Measurements from ENCODE around the gene METTL23. TPM values are rescaled to one million over a fixed set of nuclear protein-coding genes. Genes with fewer than 3 reads are reported as not detected.

Gene METTL23
- total RNA-seq, 1 donor: 25.7 TPM

GRCh38 chr17:76683921-76684745, 42.5 kb upstream of the METTL23 start:
- peaks cover 29% of the 10 kb centered on the region for H3K4me1 ChIP-seq (ENCODE audit: insufficient read depth, low read length)
- H3K9me3 ChIP-seq (ENCODE audit: low read depth, low read length): no peaks in the 10 kb centered on the region
- no peak overlapping the region for H3K4me3 ChIP-seq (ENCODE audit: insufficient read depth, low read length)
- DNase-seq (ENCODE audit: insufficient read length, low spot score, missing footprints): no peak
- no peaks in the 10 kb centered on the region for H3K27me3 ChIP-seq (ENCODE audit: insufficient read depth, low read length)
- no peak overlapping the region for H3K4me2 ChIP-seq (ENCODE audit: insufficient read depth, low read length)
- H3K27ac ChIP-seq (ENCODE audit: low read depth, low read length): no peak overlapping the region
- peaks cover 73% of the 10 kb centered on the region for H3K36me3 ChIP-seq (ENCODE audit: insufficient read depth, low read length)
- no peak for TF ChIP-seq CTCF (IDR thresholded peaks at IDR 0.05; ENCODE audit: extremely low read depth, low read depth, low read length)
- no peak overlapping the region for H2AFZ ChIP-seq (ENCODE audit: low read length)
- peaks cover 41% of the 10 kb centered on the region for H3K79me2 ChIP-seq (ENCODE audit: insufficient read depth, low read length)
- peaks cover 62% of the 10 kb centered on the region for H4K20me1 ChIP-seq (ENCODE audit: insufficient read depth, low read length)

- Histone ChIP-seq H3K4me3 (ENCODE audit: insufficient read depth, low read length) (no peak overlapping the region), H3K36me3 (ENCODE audit: insufficient read depth, low read length) (peaks cover 74% of the 10 kb centered on the region), H3K27me3 (ENCODE audit: insufficient read depth, low read length) (no peaks in the 10 kb centered on the region), H4K20me1 (ENCODE audit: insufficient read depth, low read length) (peaks cover 67% of the 10 kb centered on the region), H3K4me1 (ENCODE audit: insufficient read depth, low read length) (peaks cover 34% of the 10 kb centered on the region), H3K9me3 (ENCODE audit: low read depth, low read length) (no peaks in the 10 kb centered on the region), H3K4me2 (ENCODE audit: insufficient read depth, low read length) (no peak overlapping the region), H3K27ac (ENCODE audit: low read depth, low read length) (no peak overlapping the region), H3K79me2 (ENCODE audit: insufficient read depth, low read length) (peaks cover 47% of the 10 kb centered on the region), H2AFZ (ENCODE audit: low read length) (no peak overlapping the region)
- TF ChIP-seq CTCF (IDR thresholded peaks at IDR 0.05; ENCODE audit: extremely low read depth, low read depth, low read length): no peak
- DNase-seq (ENCODE audit: insufficient read length, low spot score, missing footprints): no peak
Observed at GRCh38 chr17:76684756-76685155, 41.9 kb upstream of the METTL23 start.

GRCh38 chr17:76685366-76685765, 41.3 kb upstream of the METTL23 start:
- no peaks in the 10 kb centered on the region for H3K27me3 ChIP-seq (ENCODE audit: insufficient read depth, low read length)
- H3K4me3 ChIP-seq (ENCODE audit: insufficient read depth, low read length): no peak overlapping the region
- peaks cover 34% of the 10 kb centered on the region for H3K4me1 ChIP-seq (ENCODE audit: insufficient read depth, low read length)
- no peak overlapping the region for H3K4me2 ChIP-seq (ENCODE audit: insufficient read depth, low read length)
- H3K9me3 ChIP-seq (ENCODE audit: low read depth, low read length): no peaks in the 10 kb centered on the region
- no peak overlapping the region for H3K27ac ChIP-seq (ENCODE audit: low read depth, low read length)
- no peak for TF ChIP-seq CTCF (IDR thresholded peaks at IDR 0.05; ENCODE audit: extremely low read depth, low read depth, low read length)
- H3K36me3 ChIP-seq (ENCODE audit: insufficient read depth, low read length): peaks cover 71% of the 10 kb centered on the region
- H4K20me1 ChIP-seq (ENCODE audit: insufficient read depth, low read length): peaks cover 72% of the 10 kb centered on the region
- DNase-seq (ENCODE audit: insufficient read length, low spot score, missing footprints): no peak
- peaks cover 52% of the 10 kb centered on the region for H3K79me2 ChIP-seq (ENCODE audit: insufficient read depth, low read length)
- H2AFZ ChIP-seq (ENCODE audit: low read length): no peak overlapping the region

GRCh38 chr17:76685846-76686245, 40.8 kb upstream of the METTL23 start:
- Histone ChIP-seq H3K27ac (ENCODE audit: low read depth, low read length) (no peak overlapping the region), H3K4me1 (ENCODE audit: insufficient read depth, low read length) (peaks cover 34% of the 10 kb centered on the region), H3K79me2 (ENCODE audit: insufficient read depth, low read length) (peaks cover 57% of the 10 kb centered on the region), H3K9me3 (ENCODE audit: low read depth, low read length) (no peaks in the 10 kb centered on the region), H2AFZ (ENCODE audit: low read length) (no peak overlapping the region), H3K4me2 (ENCODE audit: insufficient read depth, low read length) (no peak overlapping the region), H3K27me3 (ENCODE audit: insufficient read depth, low read length) (no peaks in the 10 kb centered on the region), H4K20me1 (ENCODE audit: insufficient read depth, low read length) (peaks cover 71% of the 10 kb centered on the region), H3K4me3 (ENCODE audit: insufficient read depth, low read length) (no peak overlapping the region), H3K36me3 (ENCODE audit: insufficient read depth, low read length) (peaks cover 70% of the 10 kb centered on the region)
- no peak for DNase-seq (ENCODE audit: insufficient read length, low spot score, missing footprints)
- TF ChIP-seq CTCF (IDR thresholded peaks at IDR 0.05; ENCODE audit: extremely low read depth, low read depth, low read length): no peak

Measured in osteoblast (primary cell).